OCI-M1 (cell line): ENCODE data around the gene BANF2.
"Not testable (repeated sequence)": the region's sequence is repeated elsewhere in the genome, so short reads cannot be mapped to it uniquely, and the experiment has no call there.

Experiments used
- DNase-seq: peaks from one replicate; lab custom pipeline; 2025; lab: John Stamatoyannopoulos, UW

The BANF2 gene

GRCh38 chr20:17766226-17766625 is 66.5 kb downstream of the BANF2 start:
- DNase-seq = no peak

DNA sequence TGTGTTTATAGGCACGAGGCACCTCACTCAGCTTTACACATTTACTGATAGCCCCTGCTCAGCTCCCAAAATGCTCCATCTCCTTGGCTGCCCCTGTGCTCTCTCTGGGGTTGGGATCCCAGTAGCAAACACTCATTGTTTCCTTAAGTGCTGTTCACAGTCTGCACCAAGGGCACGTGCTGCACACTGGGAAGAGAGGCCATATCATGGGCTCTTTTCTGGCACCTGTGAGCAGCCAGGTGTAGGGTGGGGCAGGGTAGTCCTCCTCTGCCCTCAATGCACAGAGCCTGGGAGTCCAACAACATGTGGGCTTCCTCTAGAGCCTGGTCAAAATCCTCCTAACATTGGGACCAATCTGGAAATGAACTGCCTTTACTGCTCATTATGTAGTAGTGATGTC is 67.9 kb downstream of the BANF2 start:
- DNase-seq = no peak

GRCh38 chr20:17768271-17768670 is 68.5 kb downstream of the BANF2 start:
- DNase-seq = no peak

DNA sequence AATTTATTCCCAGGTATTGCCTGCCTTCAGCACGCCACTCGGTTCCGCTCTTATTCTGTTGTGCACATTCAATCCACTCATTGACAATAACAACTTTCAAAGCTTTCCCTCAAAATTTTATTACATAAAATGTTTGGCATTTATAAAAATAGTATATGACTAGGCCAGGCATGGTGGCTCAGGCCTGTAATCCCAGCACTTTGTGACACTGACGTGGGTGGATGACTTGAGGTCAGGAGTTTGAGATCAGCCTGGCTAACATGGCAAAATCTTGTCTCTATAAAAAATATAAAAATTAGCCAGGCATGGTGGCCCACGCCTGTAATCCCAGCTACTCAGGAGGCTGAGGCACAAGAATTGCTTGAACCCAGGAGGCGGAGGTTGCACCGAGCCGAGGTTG is 70.0 kb downstream of the BANF2 start:
- DNase-seq = not testable (repeated sequence)

GRCh38 chr20:17771206-17772004 is 71.6 kb downstream of the BANF2 start:
- no peak for DNase-seq

DNA sequence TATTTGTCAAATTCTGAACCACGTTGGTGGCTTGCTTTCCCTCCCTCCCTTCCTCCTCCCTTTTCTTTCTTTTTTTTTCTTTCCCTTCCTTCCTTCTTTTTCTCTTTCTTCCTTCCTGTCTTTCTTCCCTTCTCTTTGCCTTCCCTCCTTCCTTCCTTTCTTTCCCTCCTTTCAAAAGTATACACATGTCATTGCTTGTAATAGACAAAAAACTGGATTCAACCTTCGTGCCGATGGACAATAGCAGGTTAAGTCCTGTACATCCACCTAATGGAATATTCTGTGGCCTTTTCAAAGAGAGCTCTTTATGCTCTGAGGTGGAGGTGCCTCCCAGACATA is 72.2 kb downstream of the BANF2 start:
- no peak for DNase-seq

DNA sequence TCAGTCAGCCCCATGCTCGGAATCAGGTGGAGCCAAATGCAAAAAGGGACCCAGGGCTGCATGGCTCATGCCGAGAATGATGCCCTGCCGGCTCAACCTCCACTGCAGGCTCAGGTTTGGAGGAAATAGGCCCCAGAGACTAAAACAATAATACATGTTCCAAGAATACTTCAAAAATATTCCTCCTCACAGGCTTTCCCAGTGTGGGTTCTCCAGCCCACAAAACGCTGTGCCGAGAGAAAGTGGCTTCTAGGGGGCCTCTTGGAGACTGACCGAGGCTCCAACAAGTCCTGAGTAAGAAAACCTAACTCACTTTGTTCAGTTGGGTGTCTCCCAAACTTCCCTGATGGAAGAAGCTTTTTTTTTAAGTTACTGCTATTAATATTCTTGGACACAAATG is 73.9 kb downstream of the BANF2 start:
- DNase-seq = no peak

DNA sequence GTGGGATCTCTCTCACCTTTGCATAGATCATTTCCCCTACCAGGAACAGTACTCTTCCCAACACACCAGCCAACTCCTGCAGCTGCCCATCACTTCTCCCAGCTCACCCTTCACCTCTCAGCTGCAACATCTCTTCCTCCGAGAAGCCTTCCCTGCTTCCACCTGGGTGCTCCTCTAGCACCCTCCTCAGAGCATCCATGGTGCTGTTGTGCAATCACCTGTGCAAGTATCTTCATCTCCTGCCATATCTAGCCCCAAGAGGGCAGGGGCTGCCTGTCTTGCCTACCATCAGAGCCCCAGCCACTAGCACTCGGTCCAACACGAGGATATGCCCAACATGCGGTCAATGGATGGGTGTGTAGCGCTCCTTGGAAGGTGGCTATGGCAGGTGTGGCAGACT is 75.8 kb downstream of the BANF2 start:
- DNase-seq = no peak

GRCh38 chr20:17776551-17776950 is 76.8 kb downstream of the BANF2 start:
- no peak for DNase-seq

DNA sequence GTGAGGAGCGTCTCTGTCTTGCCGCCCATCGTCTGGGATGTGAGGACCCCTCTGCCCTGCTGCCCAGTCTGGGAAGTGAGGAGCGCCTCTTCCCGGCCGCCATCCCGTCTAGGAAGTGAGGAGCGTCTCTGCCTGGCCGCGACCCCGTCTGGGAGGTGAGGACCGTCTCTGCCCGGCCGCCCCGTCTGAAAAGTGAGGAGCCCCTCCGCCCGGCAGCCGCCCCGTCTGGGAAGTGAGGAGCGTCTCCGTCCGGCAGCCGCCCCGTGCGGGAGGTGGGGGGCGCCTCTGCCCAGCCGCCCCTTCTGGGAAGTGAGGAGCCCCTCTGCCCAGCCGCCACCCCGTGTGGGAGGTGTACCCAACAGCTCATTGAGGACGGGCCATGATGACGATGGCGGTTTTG is 79.2 kb downstream of the BANF2 start:
- not testable (repeated sequence) for DNase-seq

DNA sequence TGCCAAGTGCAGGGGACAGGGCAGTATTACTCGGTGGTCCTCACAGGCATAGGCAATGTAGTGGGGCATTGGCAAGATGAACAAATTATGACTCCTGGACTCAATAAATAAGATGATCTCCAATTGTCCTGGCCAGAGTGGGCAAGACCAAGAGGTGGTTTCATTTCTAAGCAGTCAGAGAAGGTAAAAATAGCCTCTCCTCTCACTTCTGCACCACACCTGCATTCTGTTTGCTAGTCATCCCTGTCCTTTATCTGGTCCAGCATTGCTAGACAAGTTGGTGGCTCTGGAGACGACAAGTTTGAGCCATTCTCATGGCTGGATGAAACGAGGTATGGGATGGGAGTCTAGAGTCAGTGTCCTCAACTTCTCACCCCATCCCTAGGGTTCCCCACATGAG is 83.0 kb downstream of the BANF2 start:
- DNase-seq = no peak

DNA sequence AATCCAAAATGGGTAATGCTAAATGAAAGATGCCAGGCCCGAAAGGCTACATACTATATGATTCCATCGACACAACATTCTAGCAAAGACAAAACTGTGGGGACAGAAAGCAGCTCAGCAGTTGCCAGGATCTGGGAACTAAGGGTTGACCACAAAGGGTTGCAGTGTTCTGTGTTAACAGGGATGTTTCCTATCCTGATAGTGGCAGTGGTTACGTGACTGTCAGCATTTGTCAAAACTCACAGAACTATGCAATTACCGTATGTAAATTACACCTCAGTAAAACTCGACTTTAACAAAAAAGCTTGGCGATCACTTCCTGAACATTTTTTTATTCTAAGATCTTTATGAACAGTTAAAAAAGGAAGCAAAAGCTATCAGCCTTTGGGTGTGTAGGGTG is 83.9 kb downstream of the BANF2 start:
- DNase-seq = peak; percentile 60

DNA sequence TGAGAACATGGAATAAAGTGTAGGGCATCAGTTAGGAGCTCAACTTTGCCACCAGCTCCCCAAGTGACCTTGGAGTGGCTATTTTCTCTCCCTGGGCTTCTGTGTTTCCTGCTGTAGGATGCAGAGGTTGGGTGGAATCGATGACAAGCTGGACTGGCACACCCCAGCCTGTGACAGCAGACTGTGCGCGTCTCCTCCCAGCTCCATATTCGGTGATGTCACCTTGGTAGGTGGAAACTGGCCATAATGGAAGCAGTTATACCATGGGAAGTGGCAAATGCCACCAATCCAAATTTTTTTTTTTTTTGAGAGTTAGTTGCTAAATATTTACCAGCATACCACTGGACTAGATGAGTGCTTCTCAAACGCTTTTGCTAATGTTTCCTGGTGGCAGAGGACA is 85.2 kb downstream of the BANF2 start:
- no peak for DNase-seq
